PC-9 (cell line): Measurements from ENCODE around the gene DMKN. TPM values are rescaled to one million over a fixed set of nuclear protein-coding genes. Genes with fewer than 3 reads are reported as not detected.

ENCODE experiments used
- BruUV-seq: library from RNA; stranded (reverse); fragments of 400-500 nt; replicated peaks from 2 replicates; lab custom pipeline; 2021; lab: Mats Ljungman, UMichigan
- CTCF ChIA-PET: fragments of 300-600 bp; sonication (Branson Sonifier 250); formaldehyde crosslinking; loops from one replicate; lab custom pipeline; 2022; ENCODE audit warnings: antibody characterized with exemption; lab: Charles Lee
- POLR2A ChIA-PET: fragments of 300-600 bp; sonication (Branson Sonifier 250); formaldehyde crosslinking; loops from one replicate; lab custom pipeline; 2022; ENCODE audit warnings: antibody characterized with exemption; ENCODE audit not compliant: unreplicated experiment; lab: Charles Lee
- DNase-seq, 2 experiments: peaks; one replicate each; pipeline versions ENCODE4 v3.0.0 to v3.0.0-alpha.2; 2015 to 2022; ENCODE audit warnings: mixed read lengths in 1 of 2
- H2AFZ ChIP-seq: fragments of 200-600 bp; sonication (generic); 2 replicates; pipeline ENCODE4 v1.8.1; 2017; ENCODE audit warnings: antibody characterized with exemption
- H3F3A ChIP-seq: fragments of 200-600 bp; sonication (generic); 2 replicates; pipeline ENCODE4 v1.8.1; 2017; ENCODE audit warnings: antibody characterized with exemption, mild to moderate bottlenecking, low read depth; ENCODE audit not compliant: insufficient read depth
- H3K27ac ChIP-seq: fragments of 200-600 bp; sonication (generic); 2 replicates; pipeline ENCODE4 v1.6.1; 2016; ENCODE audit warnings: mixed run types
- H3K27me3 ChIP-seq: fragments of 200-600 bp; sonication (generic); 2 replicates; pipeline ENCODE4 v1.6.1; 2016; ENCODE audit warnings: low read depth, mixed run types; ENCODE audit not compliant: insufficient read depth
- H3K36me3 ChIP-seq: fragments of 200-600 bp; sonication (generic); 2 replicates; pipeline ENCODE4 v1.6.1; 2016; ENCODE audit warnings: low read depth, mixed run types
- H3K4me1 ChIP-seq: fragments of 200-600 bp; sonication (generic); replicated peaks from 2 replicates; pipeline ENCODE4 v1.6.1; 2016; ENCODE audit warnings: mixed run types; ENCODE audit not compliant: insufficient read depth
- H3K4me2 ChIP-seq: fragments of 200-600 bp; sonication (generic); 2 replicates; pipeline ENCODE4 v1.6.1; 2017; ENCODE audit warnings: mixed run types
- H3K4me3 ChIP-seq: fragments of 200-600 bp; sonication (generic); 2 replicates; pipeline ENCODE4 v1.6.1; 2016; ENCODE audit warnings: mixed run types
- H3K79me2 ChIP-seq: fragments of 200-600 bp; sonication (generic); 2 replicates; pipeline ENCODE4 v1.6.1; 2017; ENCODE audit warnings: low read depth, mixed run types
- H3K9me2 ChIP-seq: fragments of 200-600 bp; sonication (generic); 2 replicates; pipeline ENCODE4 v1.8.1; 2017; ENCODE audit warnings: mild to moderate bottlenecking; ENCODE audit not compliant: insufficient read depth
- H3K9me3 ChIP-seq: fragments of 200-600 bp; sonication (generic); 2 replicates; pipeline ENCODE4 v1.8.1; 2016; ENCODE audit warnings: low read depth; ENCODE audit not compliant: insufficient read depth
- H4K20me1 ChIP-seq: fragments of 200-600 bp; sonication (generic); 2 replicates; pipeline ENCODE4 v1.8.1; 2017; ENCODE audit not compliant: insufficient read depth
- CTCF ChIP-seq: fragments of 200-600 bp; sonication (generic); conservative IDR thresholded peaks from 2 replicates; pipeline ENCODE4 v1.6.1; 2017; ENCODE audit warnings: mixed run types, antibody characterized with exemption, mild to moderate bottlenecking, moderate library complexity
- EZH2 ChIP-seq: fragments of 200-600 bp; sonication (generic); IDR thresholded peaks from 2 replicates; pipeline ENCODE4 v1.8.0; 2017; ENCODE audit warnings: antibody characterized with exemption, low read depth
- intact Hi-C: fragments of 100-400 bp; cut with micrococcal nuclease; formaldehyde crosslinking; loops from one replicate; pipeline ENCODE4 v1.10.0; 2022; ENCODE audit not compliant: unreplicated experiment
- total RNA-seq: library from RNA; stranded (reverse); gene quantifications from 2 replicates; pipeline ENCODE4 v1.2.3, GENCODE V29; 2021

DMKN gene
- total RNA-seq, 1 experiment from 2014 or later = 135 TPM

- no peak for DNase-seq
Measured at GRCh38 chr19:35558400-35559280, 45.2 kb upstream of the DMKN start.

GRCh38 chr19:35557539-35558399, 44.3 kb upstream of the DMKN start:
- Histone ChIP-seq H3F3A (no peaks in the 10 kb centered on the region; the same call in 1 of the 2 replicates), H3K4me3 (no peak overlapping the region), H3K36me3 (no peaks in the 10 kb centered on the region), H3K4me2 (no peak overlapping the region), H3K79me2 (no peaks in the 10 kb centered on the region), H3K9me3 (no peaks in the 10 kb centered on the region), H3K27ac (no peak overlapping the region), H4K20me1 (no peaks in the 10 kb centered on the region), H3K9me2 (no peaks in the 10 kb centered on the region), H3K27me3 (peaks cover 28% of the 10 kb centered on the region), H2AFZ (no peak overlapping the region), H3K4me1 (no peaks in the 10 kb centered on the region)
- POLR2A ChIA-PET = no interaction called here
- CTCF ChIA-PET = interaction anchor here (0.6 kb wide), 2 partner anchors 86 to 115 kb away, joined by 3 read pairs; no protein-coding TSS in a partner anchor
- no peak for DNase-seq
- intact Hi-C loops = no loop called here
- TF ChIP-seq EZH2 = no peak
- TF ChIP-seq CTCF = no peak
- no TSS peak for BruUV-seq

More at GRCh38 chr19:35558400-35559280, 45.2 kb upstream of the DMKN start:
- no peaks in the 10 kb centered on the region for H3K36me3 ChIP-seq
- H3K79me2 ChIP-seq = no peaks in the 10 kb centered on the region
- ChIA-PET CTCF (interaction anchor here (0.6 kb wide), 1 partner anchor 85 kb away, joined by 3 read pairs; no protein-coding TSS in a partner anchor), POLR2A (no interaction called here)
- H3F3A ChIP-seq = no peaks in the 10 kb centered on the region; the same call in 1 of the 2 replicates
- no peak overlapping the region for H3K4me3 ChIP-seq
- H3K4me2 ChIP-seq = no peak overlapping the region
- no peak overlapping the region for H2AFZ ChIP-seq
- no TSS peak for BruUV-seq
- no peaks in the 10 kb centered on the region for H3K4me1 ChIP-seq
- H3K9me3 ChIP-seq = no peaks in the 10 kb centered on the region
- TF ChIP-seq EZH2 (no peak), CTCF (no peak)
- H3K27me3 ChIP-seq = peaks cover 36% of the 10 kb centered on the region
- no peaks in the 10 kb centered on the region for H3K9me2 ChIP-seq
- H3K27ac ChIP-seq = no peak overlapping the region
- intact Hi-C loops = no loop called here
- H4K20me1 ChIP-seq = no peaks in the 10 kb centered on the region

- H3K36me3 ChIP-seq = no peaks in the 10 kb centered on the region
- no peaks in the 10 kb centered on the region for H3K79me2 ChIP-seq
- no peak overlapping the region for H3K4me3 ChIP-seq
- H3K9me3 ChIP-seq = no peaks in the 10 kb centered on the region
- ChIA-PET POLR2A (no interaction called here), CTCF (interaction anchor here (0.6 kb wide), 1 partner anchor 116 kb away, joined by 3 read pairs; no protein-coding TSS in a partner anchor)
- H2AFZ ChIP-seq = no peak overlapping the region
- TF ChIP-seq CTCF (no peak), EZH2 (no peak)
- BruUV-seq = no TSS peak
- no peaks in the 10 kb centered on the region for H4K20me1 ChIP-seq
- no peak for DNase-seq
- H3K9me2 ChIP-seq = no peaks in the 10 kb centered on the region
- H3F3A ChIP-seq = no peaks in the 10 kb centered on the region; the same call in none of the 2 replicates
- H3K27ac ChIP-seq = no peak overlapping the region
- no peaks in the 10 kb centered on the region for H3K4me1 ChIP-seq
- H3K27me3 ChIP-seq = peaks cover 20% of the 10 kb centered on the region
- no peak overlapping the region for H3K4me2 ChIP-seq
- intact Hi-C loops = no loop called here
Measured at GRCh38 chr19:35556846-35557538, 43.5 kb upstream of the DMKN start.
